ENCODE results near the gene RSAD1.

The RSAD1 gene

GRCh38 chr17:50478391-50479381 is at the start of gene RSAD1:
TSS of gene RSAD1 (plus strand) at chr17:50478860. CDS start at chr17:50478885, 25 bp downstream.
- peak; percentile 92 for TF ChIP-seq CTCF (IDR thresholded peaks at IDR 0.05; ENCODE audit: low read depth, low read length)
- Histone ChIP-seq H3K27me3 (ENCODE audit: insufficient read depth, low read depth, severe bottlenecking) (no peaks in the 10 kb centered on the region), H3K4me3 (ENCODE audit: low read depth, low read length) (peak within 1 kb of the TSS; percentile 93), H3K27ac (peak within 1 kb of the TSS; percentile 93), H3K9me3 (ENCODE audit: severe bottlenecking) (no peaks in the 10 kb centered on the region), H3K36me3 (no peaks in the 10 kb centered on the region; the same call in 1 of the 2 replicates)
- peak; percentile 95 for DNase-seq

- no peak overlapping the region for H3K4me3 ChIP-seq (ENCODE audit: low read depth, low read length)
- no peak overlapping the region for H3K27ac ChIP-seq
- no peak for TF ChIP-seq CTCF (IDR thresholded peaks at IDR 0.05; ENCODE audit: low read depth, low read length)
- H3K36me3 ChIP-seq: no peaks in the 10 kb centered on the region; the same call in 1 of the 2 replicates
- no peak for DNase-seq
- no peaks in the 10 kb centered on the region for H3K27me3 ChIP-seq (ENCODE audit: insufficient read depth, low read depth, severe bottlenecking)
- H3K9me3 ChIP-seq (ENCODE audit: severe bottlenecking): no peaks in the 10 kb centered on the region
Observed at GRCh38 chr17:50429793-50430192, 48.9 kb upstream of the RSAD1 start.

- H3K27ac ChIP-seq: no peak overlapping the region
- no peak for TF ChIP-seq CTCF (IDR thresholded peaks at IDR 0.05; ENCODE audit: low read depth, low read length)
- no peak overlapping the region for H3K4me3 ChIP-seq (ENCODE audit: low read depth, low read length)
- DNase-seq: no peak
- H3K9me3 ChIP-seq (ENCODE audit: severe bottlenecking): no peaks in the 10 kb centered on the region
- H3K27me3 ChIP-seq (ENCODE audit: insufficient read depth, low read depth, severe bottlenecking): no peaks in the 10 kb centered on the region
- no peaks in the 10 kb centered on the region; the same call in 1 of the 2 replicates for H3K36me3 ChIP-seq
Observed at GRCh38 chr17:50430821-50431618, 47.6 kb upstream of the RSAD1 start.

GRCh38 chr17:50432125-50432762 is 46.4 kb upstream of the RSAD1 start:
- Histone ChIP-seq H3K27me3 (ENCODE audit: insufficient read depth, low read depth, severe bottlenecking) (no peaks in the 10 kb centered on the region), H3K27ac (no peak overlapping the region), H3K9me3 (ENCODE audit: severe bottlenecking) (no peaks in the 10 kb centered on the region), H3K4me3 (ENCODE audit: low read depth, low read length) (no peak overlapping the region), H3K36me3 (no peaks in the 10 kb centered on the region; the same call in 1 of the 2 replicates)
- no peak for TF ChIP-seq CTCF (IDR thresholded peaks at IDR 0.05; ENCODE audit: low read depth, low read length)
- no peak for DNase-seq

GRCh38 chr17:50437409-50437808 is 41.3 kb upstream of the RSAD1 start:
- Histone ChIP-seq H3K36me3 (no peaks in the 10 kb centered on the region), H3K27me3 (ENCODE audit: insufficient read depth, low read depth, severe bottlenecking) (no peaks in the 10 kb centered on the region), H3K4me3 (ENCODE audit: low read depth, low read length) (no peak overlapping the region), H3K9me3 (ENCODE audit: severe bottlenecking) (no peaks in the 10 kb centered on the region), H3K27ac (no peak overlapping the region)
- no peak for TF ChIP-seq CTCF (IDR thresholded peaks at IDR 0.05; ENCODE audit: low read depth, low read length)
- no peak for DNase-seq
